B cell (primary cell): ENCODE data around the gene FAM43A.

ENCODE experiments used
- EZH2 ChIP-seq: IDR thresholded peaks from 2 replicates; pipeline ENCODE4 v1.6.1; 2012; ENCODE audit warnings: borderline replicate concordance, low read depth, mild to moderate bottlenecking, moderate library complexity, low read length; ENCODE audit not compliant: insufficient read depth, poor library complexity, severe bottlenecking
- TF ChIP-seq, protein P1 (sequence below): fragments of 200-600 bp; IDR thresholded peaks from one replicate; pipeline ENCODE4 v1.8.0; 2022; ENCODE audit warnings: antibody characterized with exemption, mild to moderate bottlenecking

DNA sequence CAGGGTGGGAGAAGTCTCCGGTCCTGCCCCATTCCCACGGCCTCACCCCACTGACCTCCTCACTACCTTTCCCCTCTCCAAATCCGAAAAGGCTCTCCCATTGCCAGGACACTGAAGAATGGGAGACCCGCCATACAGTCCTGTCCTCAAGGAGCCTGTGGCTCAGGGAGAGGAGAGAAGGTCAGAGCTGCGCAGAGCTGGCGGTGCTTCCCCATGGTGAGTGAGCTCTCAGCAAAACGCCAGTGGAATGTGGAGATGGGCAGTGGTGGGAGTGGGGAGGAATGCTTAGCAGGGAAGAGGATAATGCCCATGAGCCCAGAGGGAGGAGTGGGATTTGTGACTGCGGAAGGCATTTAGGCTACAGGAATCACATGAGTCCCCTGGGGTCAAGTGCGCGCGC lies 20.1 kb downstream of the FAM43A start:
- TF ChIP-seq, protein P1, sequence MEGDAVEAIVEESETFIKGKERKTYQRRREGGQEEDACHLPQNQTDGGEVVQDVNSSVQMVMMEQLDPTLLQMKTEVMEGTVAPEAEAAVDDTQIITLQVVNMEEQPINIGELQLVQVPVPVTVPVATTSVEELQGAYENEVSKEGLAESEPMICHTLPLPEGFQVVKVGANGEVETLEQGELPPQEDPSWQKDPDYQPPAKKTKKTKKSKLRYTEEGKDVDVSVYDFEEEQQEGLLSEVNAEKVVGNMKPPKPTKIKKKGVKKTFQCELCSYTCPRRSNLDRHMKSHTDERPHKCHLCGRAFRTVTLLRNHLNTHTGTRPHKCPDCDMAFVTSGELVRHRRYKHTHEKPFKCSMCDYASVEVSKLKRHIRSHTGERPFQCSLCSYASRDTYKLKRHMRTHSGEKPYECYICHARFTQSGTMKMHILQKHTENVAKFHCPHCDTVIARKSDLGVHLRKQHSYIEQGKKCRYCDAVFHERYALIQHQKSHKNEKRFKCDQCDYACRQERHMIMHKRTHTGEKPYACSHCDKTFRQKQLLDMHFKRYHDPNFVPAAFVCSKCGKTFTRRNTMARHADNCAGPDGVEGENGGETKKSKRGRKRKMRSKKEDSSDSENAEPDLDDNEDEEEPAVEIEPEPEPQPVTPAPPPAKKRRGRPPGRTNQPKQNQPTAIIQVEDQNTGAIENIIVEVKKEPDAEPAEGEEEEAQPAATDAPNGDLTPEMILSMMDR, result no peak
- no peak for TF ChIP-seq EZH2
